Stimulated activated CD4-positive, alpha-beta T cell treated with anti-CD3 and anti-CD28 coated beads, TNF-alpha, amount 100 ng/mL, for 24 hours (primary cell): ENCODE measurements around the gene SPATA6L.
"Not testable (repeated sequence)": the region's sequence is repeated elsewhere in the genome, so short reads cannot be mapped to it uniquely, and the experiment has no call there.

ENCODE experiments used
- DNase-seq, 3 experiments: peaks; one replicate each; pipeline ENCODE4 v3.0.0-alpha.2; 2020; ENCODE audit warnings: low read depth in 3 of 3

The SPATA6L gene

GRCh38 chr9:4677392-4677791, 11.1 kb upstream of the SPATA6L start:
- no peak for DNase-seq

DNA sequence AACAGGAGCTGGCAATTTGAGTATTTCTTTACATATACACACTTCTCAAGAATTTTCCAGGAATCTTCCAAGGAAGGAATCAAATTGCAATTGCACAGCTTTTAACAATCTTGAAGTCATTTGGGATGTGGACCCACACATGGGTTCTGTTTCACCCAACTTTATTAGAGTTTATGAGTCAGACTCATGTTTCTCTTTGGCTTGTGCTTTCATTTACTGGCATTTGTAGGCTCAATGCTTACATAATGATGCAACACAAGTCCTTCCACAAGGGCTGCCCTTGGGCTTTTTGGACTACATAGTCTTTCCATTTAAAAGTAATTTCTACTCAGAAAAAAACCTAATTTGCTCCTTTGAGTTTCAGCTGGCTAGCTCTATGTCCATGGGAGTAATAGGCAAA, 8.5 kb upstream of the SPATA6L start:
- no peak for DNase-seq

DNA sequence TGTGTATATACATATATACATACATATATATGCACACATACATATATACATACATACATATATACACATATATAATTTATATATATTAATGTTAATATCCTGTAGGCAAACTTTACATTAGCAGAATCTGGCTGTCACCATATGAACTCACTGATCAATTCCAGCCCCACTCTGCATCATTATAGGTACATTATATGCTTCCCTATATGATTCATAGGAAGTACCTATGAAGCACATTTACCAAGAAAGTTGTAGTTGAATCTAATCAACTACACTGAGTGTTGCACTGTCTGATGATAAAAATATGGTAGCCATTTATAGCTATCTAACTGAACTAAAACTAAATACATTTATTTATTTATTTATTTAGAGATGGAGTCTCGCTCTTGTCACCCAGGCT, 5.5 kb upstream of the SPATA6L start:
- DNase-seq = no peak

DNA sequence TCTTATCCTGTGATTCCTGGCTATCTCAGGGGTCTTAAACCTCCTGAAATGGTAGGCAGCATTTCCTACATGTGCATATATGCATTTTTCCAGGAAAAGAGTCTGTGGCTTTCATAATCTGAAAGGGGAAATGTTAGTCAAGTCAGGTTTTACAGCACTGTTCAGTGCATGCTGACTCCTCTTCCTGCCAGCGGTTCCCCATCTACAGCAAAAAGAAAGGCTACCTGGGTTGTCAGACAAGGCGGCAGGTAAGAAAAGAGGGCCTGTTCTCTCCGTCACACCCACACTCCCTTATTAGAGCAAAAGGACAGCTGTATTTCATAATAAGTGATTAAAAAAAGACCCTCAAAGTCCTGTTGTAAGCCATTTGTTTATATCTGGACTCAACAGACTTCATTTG, 4.3 kb upstream of the SPATA6L start:
- no peak for DNase-seq

DNA sequence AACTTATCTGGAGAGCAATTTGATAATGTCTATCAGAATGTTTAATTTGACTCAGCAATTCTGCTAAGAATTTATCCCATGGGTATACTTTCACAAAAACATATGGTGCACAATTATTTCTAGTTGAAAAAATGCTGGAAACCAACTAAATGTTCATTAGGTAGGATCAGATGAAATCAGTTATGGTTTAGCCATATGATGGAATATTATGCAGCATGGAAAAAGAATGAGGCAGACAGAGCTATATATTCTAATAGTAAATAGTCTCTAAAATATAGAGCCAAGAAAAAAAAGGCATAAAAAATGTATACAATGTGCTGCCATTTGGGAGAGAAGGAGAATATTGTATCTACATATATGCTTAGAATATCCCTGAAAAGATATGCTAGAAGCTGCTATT, 3.6 kb upstream of the SPATA6L start:
- DNase-seq = no peak

DNA sequence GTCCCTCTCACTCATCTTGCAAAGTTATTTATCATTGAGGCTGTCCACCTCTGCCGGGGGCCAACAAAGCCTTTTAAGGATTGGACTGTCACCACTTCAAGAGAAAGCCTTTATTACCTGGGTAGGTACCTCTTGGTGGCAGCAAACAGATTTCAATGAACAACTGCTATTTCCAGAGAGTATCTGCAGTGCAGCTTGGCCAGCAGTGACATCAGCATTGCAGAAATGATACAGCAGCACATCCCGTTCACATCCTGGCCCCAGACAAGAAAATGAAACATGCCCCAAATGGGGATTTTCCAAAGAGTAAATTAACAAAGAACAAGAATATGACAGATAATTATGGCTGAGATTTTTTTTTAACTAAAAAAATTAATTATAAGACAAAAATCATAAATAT, 2.3 kb upstream of the SPATA6L start:
- DNase-seq = no peak

DNA sequence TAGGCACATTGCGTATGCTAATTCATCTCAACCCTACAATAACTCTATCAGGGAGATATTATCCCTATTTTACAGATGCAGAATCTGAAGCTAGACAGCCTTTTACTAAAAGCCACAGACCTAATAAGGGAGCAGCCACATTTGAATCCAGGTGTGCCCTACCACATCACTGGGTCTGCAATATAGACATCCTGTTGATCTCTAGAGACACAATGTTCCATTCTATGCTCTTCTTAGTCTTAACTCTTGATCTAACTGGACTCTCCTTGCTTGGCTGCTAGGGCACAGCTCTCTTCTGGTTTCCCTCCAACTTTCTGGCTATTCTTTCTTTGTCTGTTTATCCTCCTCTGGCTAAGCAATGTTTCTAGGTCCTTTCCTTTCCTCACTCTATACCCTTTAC, 1.4 kb upstream of the SPATA6L start:
- DNase-seq = no peak

GRCh38 chr9:4665357-4665756, 923 bp downstream of the SPATA6L start:
- no peak for DNase-seq

- no peak for DNase-seq
These were observed 2.3 kb downstream of the SPATA6L start for GRCh38 chr9:4663956-4664355.

DNA sequence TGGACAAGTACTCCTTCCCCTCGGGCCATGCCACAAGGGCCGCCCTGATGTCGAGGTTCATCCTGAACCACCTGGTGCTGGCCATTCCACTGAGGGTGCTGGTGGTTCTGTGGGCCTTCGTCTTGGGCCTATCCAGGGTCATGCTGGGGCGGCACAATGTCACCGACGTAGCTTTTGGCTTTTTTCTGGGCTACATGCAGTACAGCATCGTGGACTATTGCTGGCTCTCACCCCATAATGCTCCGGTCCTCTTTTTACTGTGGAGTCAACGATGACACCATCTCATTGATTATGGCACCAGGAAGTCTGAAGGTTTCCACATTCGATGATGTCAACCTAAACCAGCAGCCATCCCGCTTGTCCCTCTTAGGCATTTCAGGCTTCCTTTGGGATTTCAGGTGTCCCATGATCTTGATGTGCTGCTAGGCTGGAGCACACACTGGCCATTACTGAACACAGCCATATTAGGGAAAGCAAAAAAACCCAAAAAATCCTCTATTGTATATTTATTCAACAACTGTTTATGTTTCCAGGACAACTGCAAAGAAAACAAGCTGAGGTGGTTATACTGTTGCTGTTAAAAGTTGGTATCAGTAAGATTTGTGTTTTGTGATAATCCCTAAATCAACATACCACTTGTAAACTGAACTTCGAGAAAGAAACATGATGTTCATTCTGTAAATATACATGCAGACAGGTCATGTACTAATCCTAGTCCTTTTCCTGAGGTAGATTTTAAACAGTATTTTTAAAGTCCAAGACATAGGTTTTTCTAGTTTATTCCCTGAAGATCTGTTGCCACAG, 3.1 kb downstream of the SPATA6L start:
- no peak for DNase-seq

GRCh38 chr9:4662108-4662988, 3.9 kb downstream of the SPATA6L start, which contains the start of gene PLPP6:
Gene PLPP6, plus strand, starts transcription at chr9:4662294. Its CDS starts 82 bp downstream, at chr9:4662376.
- peak; percentile 50 to 77 (median 55) for DNase-seq

DNA sequence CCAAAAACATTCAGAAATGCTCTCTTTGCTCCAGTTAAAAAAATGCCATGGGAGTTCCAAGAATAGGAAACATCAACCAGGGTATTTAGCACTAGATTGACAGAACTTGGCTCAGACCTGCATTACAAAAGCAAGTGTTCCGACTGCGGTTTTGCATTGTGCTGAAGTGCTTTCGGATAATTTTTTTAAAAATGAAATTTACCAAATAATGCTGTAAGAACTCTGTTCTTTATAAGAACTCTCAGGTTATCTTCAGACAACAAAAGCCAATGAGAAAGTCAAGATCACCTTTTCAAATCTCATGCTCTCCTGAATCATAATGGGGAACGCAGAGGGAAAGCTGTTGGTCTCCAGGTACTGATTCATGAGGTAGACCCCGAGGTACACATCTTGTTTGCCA, 4.7 kb downstream of the SPATA6L start:
- no peak for DNase-seq

DNA sequence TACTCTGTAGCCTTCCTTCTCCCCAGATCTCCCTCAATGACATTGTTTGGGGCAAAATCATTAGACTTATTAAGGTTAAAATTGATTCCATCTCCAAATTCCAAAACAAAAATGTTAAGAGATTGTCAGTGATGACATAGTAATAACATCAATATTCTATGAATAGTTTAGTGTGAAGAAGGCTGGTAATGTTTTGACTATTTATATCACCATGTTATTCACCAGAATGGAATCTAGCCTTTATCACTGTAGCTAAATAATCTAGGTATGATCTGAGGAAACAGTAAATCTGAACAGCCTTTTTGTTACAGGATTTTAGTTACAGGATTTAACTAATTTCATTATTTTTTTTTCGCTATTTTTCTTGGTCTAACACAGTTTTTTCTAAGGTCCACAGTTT, 5.1 kb downstream of the SPATA6L start:
- no peak for DNase-seq

- DNase-seq = not testable (repeated sequence)
These were observed 5.6 kb downstream of the SPATA6L start for GRCh38 chr9:4660665-4661064.

DNA sequence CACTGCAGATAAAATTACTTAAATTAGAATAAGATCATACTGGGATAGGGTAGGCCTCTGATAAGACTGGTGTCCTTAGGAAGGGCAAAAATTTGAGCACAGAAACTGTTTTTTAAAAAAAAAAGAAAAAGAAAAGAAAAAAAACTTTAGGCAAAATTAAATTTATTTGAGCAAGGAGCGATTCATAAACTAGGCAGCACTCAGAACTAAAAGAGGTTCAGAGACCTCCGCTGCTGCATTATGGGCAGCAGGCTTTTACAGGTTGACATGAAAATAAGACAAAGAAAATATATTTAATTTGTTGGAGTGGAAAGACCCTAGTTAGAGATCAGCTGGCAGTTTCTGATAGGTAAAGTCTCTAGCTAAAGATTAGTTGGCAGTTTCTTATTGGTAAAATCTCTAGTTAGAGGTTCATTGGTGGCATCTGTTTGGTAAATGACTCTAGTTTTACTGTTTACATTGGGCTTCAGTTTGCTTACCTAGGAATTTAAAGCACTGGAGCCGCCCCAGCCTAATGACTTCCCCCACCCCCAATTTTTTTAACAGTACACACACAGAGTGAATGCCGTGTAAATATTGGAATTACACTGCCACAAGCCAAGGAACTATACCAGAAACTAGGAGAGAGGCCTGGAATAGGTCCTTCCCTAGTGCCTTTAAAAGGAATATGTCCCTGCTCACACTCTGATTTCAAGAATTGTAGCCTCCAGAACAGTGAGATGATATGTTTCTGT, 8.7 kb downstream of the SPATA6L start:
- DNase-seq = no peak

DNA sequence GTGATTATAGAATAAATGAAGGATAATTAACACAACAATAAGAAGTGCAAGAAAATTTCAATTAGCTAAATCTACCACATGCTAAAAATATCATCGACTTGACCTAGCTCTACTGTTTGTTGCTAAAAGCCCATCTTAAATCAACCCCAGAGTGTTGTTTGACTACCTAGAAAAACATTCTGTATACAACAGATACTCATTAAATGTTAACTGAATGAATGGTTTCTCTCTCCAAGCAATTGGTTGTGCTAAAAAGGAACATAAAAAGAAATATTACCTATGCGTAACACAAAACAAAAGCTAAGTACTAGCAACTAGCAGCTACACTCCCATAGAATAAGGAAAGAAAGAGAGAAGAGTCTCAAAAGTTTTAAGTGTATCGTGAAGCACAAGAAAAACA, 9.7 kb downstream of the SPATA6L start:
- no peak for DNase-seq

- not testable (repeated sequence) for DNase-seq
These were observed 10.1 kb downstream of the SPATA6L start for GRCh38 chr9:4656196-4656595.

- no peak for DNase-seq
These were observed 11.7 kb downstream of the SPATA6L start for GRCh38 chr9:4654538-4654937.

- no peak for DNase-seq
These were observed 12.2 kb downstream of the SPATA6L start for GRCh38 chr9:4654084-4654483.

GRCh38 chr9:4642351-4642750, 23.9 kb downstream of the SPATA6L start:
- DNase-seq = no peak

- no peak for DNase-seq
These were observed 26.3 kb downstream of the SPATA6L start for GRCh38 chr9:4640027-4640426.

GRCh38 chr9:4639420-4639819, 26.9 kb downstream of the SPATA6L start:
- DNase-seq = no peak
